H1 (cell line): ENCODE data around the gene ADRM1. TPM values are rescaled to one million over a fixed set of nuclear protein-coding genes. Genes with fewer than 3 reads are reported as not detected.

Experiments used
- CTCF ChIA-PET: fragments of 300-600 bp; sonication (Branson Sonifier 250); formaldehyde crosslinking; loops from one replicate; lab custom pipeline; 2021; ENCODE audit not compliant: partially characterized antibody; lab: Charles Lee
- POLR2A ChIA-PET: fragments of 300-600 bp; sonication (Branson Sonifier 250); formaldehyde crosslinking; loops from one replicate; lab custom pipeline; 2021; ENCODE audit warnings: inconsistent platforms; ENCODE audit not compliant: partially characterized antibody; lab: Charles Lee
- DNase-seq, 2 experiments: peaks; one replicate each; pipeline versions ENCODE4 v3.0.0 to v3.0.0-alpha.2; 2010 to 2022; ENCODE audit warnings: low spot score in 2 of 2, low read depth in 1 of 2, mixed read lengths in 1 of 2
- FAIRE-seq: peaks from 2 replicates; lab custom pipeline; 2011; peaks lifted over from hg19 to GRCh38; lab: Jason Lieb, UNC
- H2AFZ ChIP-seq: 2 replicates; pipeline ENCODE4 v1.8.1; 2012; ENCODE audit warnings: low read length, inconsistent platforms
- H2AK5ac ChIP-seq: 2 replicates; pipeline ENCODE4 v1.6.1; 2013; ENCODE audit warnings: low read depth, low read length
- H2BK120ac ChIP-seq: replicated peaks from 2 replicates; pipeline ENCODE3; 2013; ENCODE audit warnings: low read depth, low read length, inconsistent platforms
- H2BK12ac ChIP-seq: 2 replicates; pipeline ENCODE4 v1.6.1; 2013; ENCODE audit warnings: low read depth, low read length
- H2BK15ac ChIP-seq: 2 replicates; pipeline ENCODE4 v1.6.1; 2013; ENCODE audit warnings: low read length
- H2BK20ac ChIP-seq: 2 replicates; pipeline ENCODE4 v1.6.1; 2013; ENCODE audit warnings: low read length
- H2BK5ac ChIP-seq: 2 replicates; pipeline ENCODE4 v1.6.1; 2013; ENCODE audit warnings: low read depth, low read length
- H3K14ac ChIP-seq: 2 replicates; pipeline ENCODE4 v1.6.1; 2013; ENCODE audit warnings: inconsistent platforms; ENCODE audit not compliant: insufficient read length
- H3K18ac ChIP-seq: 2 replicates; pipeline ENCODE4 v1.6.1; 2013; ENCODE audit warnings: low read length; ENCODE audit errors: extremely low read depth
- H3K23ac ChIP-seq: 2 replicates; pipeline ENCODE4 v1.6.1; 2013; ENCODE audit warnings: inconsistent platforms; ENCODE audit not compliant: insufficient read length
- H3K23me2 ChIP-seq: 2 replicates; pipeline ENCODE4 v1.6.1; 2013; ENCODE audit warnings: low read depth, low read length
- H3K27ac ChIP-seq: 2 replicates; pipeline ENCODE4 v1.6.1; 2011; ENCODE audit warnings: low read depth, low read length, inconsistent platforms
- H3K27me3 ChIP-seq, 4 experiments: replicated peaks in 1 of 4; 1 replicate in 1 of 4; 2 replicates in 3 of 4; pipeline versions ENCODE4 v1.6.1 to v1.8.1; 2011 to 2013; ENCODE audit warnings: low read length in 3 of 4, mild to moderate bottlenecking in 3 of 4, inconsistent platforms in 2 of 4, mixed read lengths in 2 of 4, moderate library complexity in 1 of 4; ENCODE audit not compliant: control insufficient read depth in 3 of 4, insufficient read depth in 3 of 4; ENCODE audit errors: extremely low read depth in 1 of 4
- H3K36me3 ChIP-seq, 4 experiments: 2 replicates each; pipeline versions ENCODE4 v1.6.1 to v1.8.1; 2011 to 2013; ENCODE audit warnings: mild to moderate bottlenecking in 4 of 4, low read length in 3 of 4, moderate library complexity in 2 of 4, control low read depth in 1 of 4, inconsistent platforms in 1 of 4; ENCODE audit not compliant: insufficient read depth in 4 of 4, control insufficient read depth in 2 of 4
- H3K4ac ChIP-seq: replicated peaks from 2 replicates; pipeline ENCODE3; 2013; ENCODE audit warnings: low read length, low read depth, mixed read lengths, inconsistent platforms; ENCODE audit not compliant: insufficient read length
- H3K4me1 ChIP-seq, 4 experiments: replicated peaks in 1 of 4; 1 replicate in 1 of 4; 2 replicates in 3 of 4; pipeline versions ENCODE4 v1.6.1 to v1.8.1; 2011 to 2013; ENCODE audit warnings: low read length in 3 of 4, inconsistent platforms in 2 of 4, mixed read lengths in 1 of 4; ENCODE audit not compliant: insufficient read depth in 4 of 4, control insufficient read depth in 3 of 4
- H3K4me2 ChIP-seq, 2 experiments: 2 replicates each; pipeline versions ENCODE4 v1.6.1 to v1.8.1; 2011 to 2013; ENCODE audit warnings: low read depth in 2 of 2, low read length in 2 of 2, control low read depth in 1 of 2, inconsistent platforms in 1 of 2, mild to moderate bottlenecking in 1 of 2; ENCODE audit not compliant: insufficient read depth in 1 of 2
- H3K4me3 ChIP-seq, 4 experiments: fragments of 200-600, 300-600 bp in 1 of 4; sonication (generic), shearing (Covaris generic), sonication (Bioruptor Twin) in 1 of 4; 2 replicates each; pipeline versions ENCODE4 v1.5.1 to v1.8.1; 2011 to 2016; ENCODE audit warnings: low read length in 4 of 4, low read depth in 3 of 4, control low read depth in 2 of 4, inconsistent platforms in 2 of 4, mild to moderate bottlenecking in 2 of 4, mixed read lengths in 1 of 4, moderate library complexity in 1 of 4; ENCODE audit not compliant: insufficient read depth in 2 of 4; ENCODE audit errors: extremely low read depth in 1 of 4
- H3K56ac ChIP-seq: replicated peaks from 2 replicates; pipeline ENCODE3; 2013; ENCODE audit warnings: low read depth, mild to moderate bottlenecking, mixed read lengths, low read length, inconsistent platforms; ENCODE audit not compliant: insufficient read length
- H3K79me1 ChIP-seq: 2 replicates; pipeline ENCODE4 v1.6.1; 2013; ENCODE audit warnings: low read depth, low read length, control low read depth
- H3K79me2 ChIP-seq, 2 experiments: 2 replicates each; pipeline versions ENCODE4 v1.6.1 to v1.8.1; 2012 to 2013; ENCODE audit warnings: low read length in 2 of 2, mild to moderate bottlenecking in 2 of 2, inconsistent platforms in 1 of 2; ENCODE audit not compliant: insufficient read depth in 2 of 2, control insufficient read depth in 1 of 2
- H3K9ac ChIP-seq, 4 experiments: replicated peaks in 1 of 4; 1 replicate in 1 of 4; 2 replicates in 3 of 4; pipeline versions ENCODE4 v1.6.1 to v1.8.1; 2011 to 2013; ENCODE audit warnings: low read depth in 3 of 4, low read length in 3 of 4, control low read depth in 2 of 4, mild to moderate bottlenecking in 2 of 4, moderate library complexity in 2 of 4, inconsistent platforms in 1 of 4; ENCODE audit errors: extremely low read depth in 1 of 4
- H3K9me3 ChIP-seq, 2 experiments: 2 replicates each; pipeline versions ENCODE4 v1.6.1 to v1.8.1; 2012 to 2013; ENCODE audit warnings: mild to moderate bottlenecking in 2 of 2, moderate library complexity in 2 of 2, control low read depth in 1 of 2, inconsistent platforms in 1 of 2, low read depth in 1 of 2, low read length in 1 of 2, mixed read lengths in 1 of 2; ENCODE audit not compliant: insufficient read depth in 2 of 2
- H4K20me1 ChIP-seq, 2 experiments: replicated peaks in 1 of 2; 2 replicates each; pipeline versions ENCODE3 to v1.8.1; 2011 to 2013; ENCODE audit warnings: inconsistent platforms in 2 of 2, low read length in 2 of 2, mild to moderate bottlenecking in 1 of 2; ENCODE audit not compliant: insufficient read depth in 2 of 2, control insufficient read depth in 1 of 2
- H4K5ac ChIP-seq: 2 replicates; pipeline ENCODE4 v1.6.1; 2013; ENCODE audit warnings: low read length, low read depth, mixed read lengths, inconsistent platforms; ENCODE audit not compliant: insufficient read length
- H4K8ac ChIP-seq: 2 replicates; pipeline ENCODE4 v1.8.0; 2013; ENCODE audit warnings: mild to moderate bottlenecking, moderate library complexity, low read length, inconsistent platforms; ENCODE audit not compliant: insufficient read depth; ENCODE audit errors: extremely low read depth
- H4K91ac ChIP-seq: replicated peaks from 2 replicates; pipeline ENCODE3; 2013; ENCODE audit warnings: low read length, mixed read lengths, inconsistent platforms; ENCODE audit not compliant: insufficient read length
- CTCF ChIP-seq, 3 experiments: IDR thresholded peaks; 1 replicate in 2 of 3; 2 replicates in 1 of 3; pipeline versions ENCODE4 v1.5.1 to v1.6.1; 2011; ENCODE audit warnings: low read length in 3 of 3, mild to moderate bottlenecking in 3 of 3, inconsistent platforms in 2 of 3, low read depth in 1 of 3, moderate library complexity in 1 of 3; ENCODE audit not compliant: insufficient read depth in 1 of 3; ENCODE audit errors: control extremely low read depth in 1 of 3
- FOSL1 ChIP-seq: IDR thresholded peaks from 2 replicates; pipeline ENCODE4 v1.6.1; 2011; ENCODE audit warnings: mild to moderate bottlenecking, low read depth, low read length, moderate library complexity; ENCODE audit not compliant: insufficient read depth
- JUN ChIP-seq: IDR thresholded peaks from 2 replicates; pipeline ENCODE4 v1.6.1; 2011; ENCODE audit warnings: low read depth, mild to moderate bottlenecking, improper control_type of control experiment, low read length
- KDM1A ChIP-seq: fragments of 200-600, 300-600 bp; sonication (generic); IDR thresholded peaks from 2 replicates; pipeline ENCODE4 v1.7.1; 2016; ENCODE audit warnings: mild to moderate bottlenecking, low read length, borderline replicate concordance
- RAD21 ChIP-seq, 2 experiments: IDR thresholded peaks in 1 of 2; conservative IDR thresholded peaks in 1 of 2; 2 replicates each; pipeline ENCODE4 v1.6.1; 2011; ENCODE audit warnings: low read depth in 2 of 2, low read length in 2 of 2, improper control_type of control experiment in 1 of 2, inconsistent platforms in 1 of 2, mild to moderate bottlenecking in 1 of 2, moderate library complexity in 1 of 2
- SP1 ChIP-seq: IDR thresholded peaks from 2 replicates; pipeline ENCODE4 v1.6.1; 2011; ENCODE audit warnings: low read depth, low read length
- YY1 ChIP-seq: IDR thresholded peaks from 2 replicates; pipeline ENCODE4 v1.6.1; 2011; ENCODE audit warnings: low read depth, mild to moderate bottlenecking, low read length
- WGBS, 2 experiments: shearing (Covaris generic) in 1 of 2; methylation state at CpG; one replicate each; pipeline versions ENCODE4 v1.1.6 to v1.1.7; 2013 to 2015; ENCODE audit warnings: low lambda C conversion rate in 2 of 2, mixed read lengths in 2 of 2, inconsistent platforms in 1 of 2, low coverage in 1 of 2, missing lambda C conversion rate in 1 of 2; ENCODE audit not compliant: insufficient replicate concordance in 2 of 2, insufficient coverage in 1 of 2, insufficient read length in 1 of 2; ENCODE audit errors: extremely low coverage in 1 of 2, missing lambda C conversion rate in 1 of 2; 5-methylcytosine and 5-hydroxymethylcytosine counted together
- polyA plus RNA-seq, 7 experiments: library from polyadenylated mRNA; depleted of rRNA in 3 of 7; stranded (reverse) in 5 of 7; unstranded in 2 of 7; fragments of >200 nt in 5 of 7; fragments of 200-250 nt in 2 of 7; gene quantifications; 1 replicate in 5 of 7; 2 replicates in 1 of 7; 4 replicates in 1 of 7; pipeline versions ENCODE4 v1.2.1 to v1.2.3, GENCODE V29; 2011 to 2013; ENCODE audit warnings: missing spikeins in 2 of 7, mixed read lengths in 2 of 7
- total RNA-seq: library from RNA; stranded (reverse); fragmentation: NEBNext Ultra II Directional; extraction: Animal tissue kit (Norgen Biotek cat#: 25700); gene quantifications from 2 replicates; pipeline ENCODE4 v1.2.1, GENCODE V29; 2021
- TF ChIP-seq, protein P1 (sequence below): IDR thresholded peaks from 2 replicates; pipeline ENCODE4 v1.6.1; 2012; ENCODE audit warnings: low read length, inconsistent platforms

The ADRM1 gene
- total and polyA plus RNA-seq, 2 of the 8 experiments (the other 6 are each of a cell fraction or from before 2014, with no cell fraction given), result 126 to 214 TPM

GRCh38 chr20:62285722-62286121, 17.1 kb upstream of the ADRM1 start:
- Histone ChIP-seq H4K5ac (no peak overlapping the region), H2BK15ac (no peak overlapping the region), H3K9me3 (no peaks in the 10 kb centered on the region), H3K4ac (no peak overlapping the region), H4K91ac (no peak overlapping the region), H3K23me2 (no peaks in the 10 kb centered on the region), H3K18ac (no peak overlapping the region), H3K9ac (no peak overlapping the region), H2BK5ac (no peak overlapping the region), H3K27ac (no peak overlapping the region), H3K27me3 (no peaks in the 10 kb centered on the region), H3K79me1 (no peaks in the 10 kb centered on the region), H3K4me3 (no peak overlapping the region), H2BK12ac (no peak overlapping the region), H3K23ac (no peak overlapping the region), H3K4me2 (no peak overlapping the region), H3K79me2 (no peaks in the 10 kb centered on the region), H4K20me1 (peaks cover 0 to 4% of the 10 kb centered on the region in 2 experiments), H3K4me1 (no peaks in the 10 kb centered on the region), H3K36me3 (peaks cover 8 to 32% (median 21%) of the 10 kb centered on the region in 4 experiments), H2BK20ac (no peak overlapping the region), H3K14ac (no peak overlapping the region), H2BK120ac (no peak overlapping the region), H2AK5ac (no peak overlapping the region), H2AFZ (no peak overlapping the region), H3K56ac (no peak overlapping the region), H4K8ac (no peak overlapping the region)
- ChIA-PET CTCF (interaction anchor here (0.9 to 1.3 kb wide), 5 partner anchors 8 to 116 kb away, joined by 3 to 4 read pairs (median 3); no protein-coding TSS in a partner anchor), POLR2A (interaction anchor here (0.9 to 1.1 kb wide), 2 partner anchors 10 to 22 kb away, joined by 3 read pairs; no protein-coding TSS in a partner anchor)
- WGBS, 2 experiments, result 84% methylated on average over 23 of the region's 23 CpGs; no CpG with 5 or more reads in 1 of the 2 experiments
- DNase-seq, result no peak
- FAIRE-seq, result no peak
- TF ChIP-seq KDM1A (no peak), YY1 (no peak), CTCF (IDR thresholded peaks at IDR 0.05; ENCODE audit: control extremely low read depth in 1 of 3, insufficient read depth in 1 of 3, low read depth in 1 of 3, low read length in 3 of 3) (no peak), SP1 (no peak), FOSL1 (no peak), RAD21 (IDR thresholded peaks at IDR 0.05 in 1 of 2, conservative IDR thresholded peaks at IDR 0.05 in 1 of 2; ENCODE audit: low read depth in 2 of 2, low read length in 2 of 2) (no peak), JUN (no peak)
- TF ChIP-seq, protein P1, sequence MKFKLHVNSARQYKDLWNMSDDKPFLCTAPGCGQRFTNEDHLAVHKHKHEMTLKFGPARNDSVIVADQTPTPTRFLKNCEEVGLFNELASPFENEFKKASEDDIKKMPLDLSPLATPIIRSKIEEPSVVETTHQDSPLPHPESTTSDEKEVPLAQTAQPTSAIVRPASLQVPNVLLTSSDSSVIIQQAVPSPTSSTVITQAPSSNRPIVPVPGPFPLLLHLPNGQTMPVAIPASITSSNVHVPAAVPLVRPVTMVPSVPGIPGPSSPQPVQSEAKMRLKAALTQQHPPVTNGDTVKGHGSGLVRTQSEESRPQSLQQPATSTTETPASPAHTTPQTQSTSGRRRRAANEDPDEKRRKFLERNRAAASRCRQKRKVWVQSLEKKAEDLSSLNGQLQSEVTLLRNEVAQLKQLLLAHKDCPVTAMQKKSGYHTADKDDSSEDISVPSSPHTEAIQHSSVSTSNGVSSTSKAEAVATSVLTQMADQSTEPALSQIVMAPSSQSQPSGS, result no peak
